ENCODE measurements around the gene E2F6. TPM values are rescaled to one million over a fixed set of nuclear protein-coding genes. Genes with fewer than 3 reads are reported as not detected.

The E2F6 gene
- total and polyA plus RNA-seq, 10 donors = 4.7 to 13.6 (median 8.3) TPM

GRCh38 chr2:11433822-11434221, 32.1 kb downstream of the E2F6 start:
- WGBS, 5 donors = 76 to 84% (median 80%) methylated on average over 5 of the region's 5 CpGs
- no peak overlapping the region for H3K27ac ChIP-seq
- H3K36me3 ChIP-seq = peaks cover 0 to 4% (median 0%) of the 10 kb centered on the region in 6 donors
- H3K27me3 ChIP-seq (replicated peaks in 1 of 7) = no peaks in the 10 kb centered on the region
- no peaks in the 10 kb centered on the region for H3K9me3 ChIP-seq
- H3K4me3 ChIP-seq = no peak overlapping the region
- no peak for DNase-seq
- H3K4me1 ChIP-seq = no peaks in the 10 kb centered on the region
- no peak for TF ChIP-seq POLR2A (IDR thresholded peaks at IDR 0.05)
- TF ChIP-seq, protein P1, sequence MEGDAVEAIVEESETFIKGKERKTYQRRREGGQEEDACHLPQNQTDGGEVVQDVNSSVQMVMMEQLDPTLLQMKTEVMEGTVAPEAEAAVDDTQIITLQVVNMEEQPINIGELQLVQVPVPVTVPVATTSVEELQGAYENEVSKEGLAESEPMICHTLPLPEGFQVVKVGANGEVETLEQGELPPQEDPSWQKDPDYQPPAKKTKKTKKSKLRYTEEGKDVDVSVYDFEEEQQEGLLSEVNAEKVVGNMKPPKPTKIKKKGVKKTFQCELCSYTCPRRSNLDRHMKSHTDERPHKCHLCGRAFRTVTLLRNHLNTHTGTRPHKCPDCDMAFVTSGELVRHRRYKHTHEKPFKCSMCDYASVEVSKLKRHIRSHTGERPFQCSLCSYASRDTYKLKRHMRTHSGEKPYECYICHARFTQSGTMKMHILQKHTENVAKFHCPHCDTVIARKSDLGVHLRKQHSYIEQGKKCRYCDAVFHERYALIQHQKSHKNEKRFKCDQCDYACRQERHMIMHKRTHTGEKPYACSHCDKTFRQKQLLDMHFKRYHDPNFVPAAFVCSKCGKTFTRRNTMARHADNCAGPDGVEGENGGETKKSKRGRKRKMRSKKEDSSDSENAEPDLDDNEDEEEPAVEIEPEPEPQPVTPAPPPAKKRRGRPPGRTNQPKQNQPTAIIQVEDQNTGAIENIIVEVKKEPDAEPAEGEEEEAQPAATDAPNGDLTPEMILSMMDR (IDR thresholded peaks at IDR 0.05 in 8 of 11, conservative IDR thresholded peaks at IDR 0.05 in 3 of 11) = no peak
- TF ChIP-seq POLR2AphosphoS5 (IDR thresholded peaks at IDR 0.05) = no peak
- intact Hi-C loops (cut with DNase I; ENCODE audit: low total_unique reads) = no loop called here

- H3K27me3 ChIP-seq (replicated peaks in 1 of 7) = no peaks in the 10 kb centered on the region
- no peak overlapping the region for H3K4me3 ChIP-seq
- H3K9me3 ChIP-seq = no peaks in the 10 kb centered on the region
- WGBS, 5 donors = 90 to 97% (median 92%) methylated on average over 5 of the region's 5 CpGs
- no peak overlapping the region for H3K27ac ChIP-seq
- H3K4me1 ChIP-seq = no peaks in the 10 kb centered on the region
- no peak for DNase-seq
- no peaks in the 10 kb centered on the region for H3K36me3 ChIP-seq
- TF ChIP-seq POLR2A (IDR thresholded peaks at IDR 0.05) (no peak), POLR2AphosphoS5 (IDR thresholded peaks at IDR 0.05) (no peak)
- TF ChIP-seq, protein P1 (IDR thresholded peaks at IDR 0.05 in 8 of 11, conservative IDR thresholded peaks at IDR 0.05 in 3 of 11) = no peak
- intact Hi-C loops (cut with DNase I; ENCODE audit: low total_unique reads) = no loop called here
Observed at GRCh38 chr2:11430729-11431128, 35.2 kb downstream of the E2F6 start.

DNA sequence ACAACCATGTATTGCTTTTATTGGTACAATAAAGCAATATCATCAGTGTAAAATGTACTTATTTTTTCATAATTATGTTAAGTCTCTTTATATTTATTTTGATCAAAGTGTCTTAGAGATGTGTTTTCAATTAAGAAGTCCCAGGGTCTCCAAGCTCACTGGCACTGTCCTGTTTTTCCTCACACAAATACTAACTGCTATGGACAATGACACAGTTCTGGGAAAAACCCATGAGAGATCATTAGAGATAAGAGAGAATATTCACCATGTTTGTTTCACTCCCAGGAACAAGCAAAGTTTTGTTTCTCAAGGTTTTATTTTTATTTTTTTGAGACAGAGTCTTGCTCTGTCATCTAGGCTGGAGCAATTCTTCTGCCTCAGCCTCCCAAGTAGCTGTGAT, 38.7 kb downstream of the E2F6 start:
- Histone ChIP-seq H3K4me1 (no peaks in the 10 kb centered on the region), H3K4me3 (no peak overlapping the region), H3K27ac (no peak overlapping the region), H3K9me3 (no peaks in the 10 kb centered on the region), H3K36me3 (no peaks in the 10 kb centered on the region), H3K27me3 (replicated peaks in 1 of 7) (no peaks in the 10 kb centered on the region)
- TF ChIP-seq POLR2AphosphoS5 (IDR thresholded peaks at IDR 0.05) (no peak), POLR2A (IDR thresholded peaks at IDR 0.05) (no peak)
- TF ChIP-seq, protein P1 (IDR thresholded peaks at IDR 0.05 in 8 of 11, conservative IDR thresholded peaks at IDR 0.05 in 3 of 11) = no peak
- intact Hi-C loops (cut with DNase I; ENCODE audit: low total_unique reads) = no loop called here
- no peak for DNase-seq

DNA sequence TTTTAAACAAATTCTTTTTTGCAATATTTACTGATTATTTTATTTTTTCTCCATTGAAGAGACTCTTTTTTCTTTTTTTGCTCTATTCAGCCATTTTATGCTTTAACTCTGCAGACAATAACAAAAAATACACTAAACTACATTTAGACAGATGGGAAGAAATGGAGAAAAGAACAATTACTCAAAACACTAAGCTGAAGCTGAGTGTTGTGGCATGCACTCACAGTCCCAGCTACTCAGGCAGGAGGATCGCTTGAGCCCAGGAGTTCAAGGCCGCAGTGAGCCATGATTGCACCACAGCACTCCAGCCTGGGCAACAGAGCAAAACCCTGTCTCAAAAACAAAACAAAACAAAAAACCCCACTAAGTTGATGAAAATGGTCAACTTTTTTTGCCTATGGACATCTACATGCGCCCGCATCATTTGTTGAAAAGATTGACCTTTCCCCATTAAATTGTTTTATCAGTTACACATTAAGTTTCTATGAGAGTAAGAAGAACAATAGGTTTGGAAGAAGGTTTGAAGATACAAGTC, 43.0 kb downstream of the E2F6 start:
- H3K9me3 ChIP-seq = peaks cover 0 to 7% (median 4%) of the 10 kb centered on the region in 8 donors
- H3K36me3 ChIP-seq = no peaks in the 10 kb centered on the region
- H3K27ac ChIP-seq = no peak overlapping the region
- no peak overlapping the region for H3K4me3 ChIP-seq
- intact Hi-C loops (cut with DNase I; ENCODE audit: low total_unique reads) = no loop called here
- WGBS, 5 donors = 86 to 98% (median 91%) methylated on average over 4 of the region's 4 CpGs
- TF ChIP-seq POLR2A (IDR thresholded peaks at IDR 0.05) (no peak), POLR2AphosphoS5 (IDR thresholded peaks at IDR 0.05) (no peak)
- TF ChIP-seq, protein P1 (IDR thresholded peaks at IDR 0.05 in 8 of 11, conservative IDR thresholded peaks at IDR 0.05 in 3 of 11) = no peak
- DNase-seq = no peak
- peaks cover 0 to 6% (median 0%) of the 10 kb centered on the region in 6 donors for H3K4me1 ChIP-seq
- no peaks in the 10 kb centered on the region for H3K27me3 ChIP-seq (replicated peaks in 1 of 7)

All from spleen (tissue), 11 donors.